Erythroblast (primary cell): ENCODE data around the gene AUTS2.

Experiments used
- GATA1 ChIP-seq: IDR thresholded peaks from 2 replicates; pipeline ENCODE4 v1.6.1; 2011; ENCODE audit warnings: low read depth, mild to moderate bottlenecking, control low read depth, low read length, moderate library complexity
- POLR2A ChIP-seq: IDR thresholded peaks from 2 replicates; pipeline ENCODE4 v1.6.1; 2011; ENCODE audit warnings: mild to moderate bottlenecking, low read length

GRCh38 chr7:69800495-69800894 is 202.2 kb downstream of the AUTS2 start:
- TF ChIP-seq POLR2A (no peak), GATA1 (no peak)
